ENCODE measurements around the gene CIART.
A peak's percentile ranks its signal among the peaks of the same experiment; 100 is the strongest.
"Not testable (repeated sequence)": the region's sequence is repeated elsewhere in the genome, so short reads cannot be mapped to it uniquely, and the experiment has no call there.

Gene CIART, protein sequence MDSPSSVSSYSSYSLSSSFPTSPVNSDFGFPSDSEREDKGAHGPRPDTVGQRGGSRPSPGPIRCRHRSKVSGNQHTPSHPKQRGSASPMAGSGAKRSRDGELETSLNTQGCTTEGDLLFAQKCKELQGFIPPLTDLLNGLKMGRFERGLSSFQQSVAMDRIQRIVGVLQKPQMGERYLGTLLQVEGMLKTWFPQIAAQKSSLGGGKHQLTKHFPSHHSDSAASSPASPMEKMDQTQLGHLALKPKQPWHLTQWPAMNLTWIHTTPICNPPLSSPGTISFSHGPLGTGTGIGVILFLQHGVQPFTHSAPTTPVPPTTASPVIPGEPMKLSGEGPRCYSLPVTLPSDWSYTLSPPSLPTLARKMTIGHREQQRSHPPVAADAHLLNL

DNA sequence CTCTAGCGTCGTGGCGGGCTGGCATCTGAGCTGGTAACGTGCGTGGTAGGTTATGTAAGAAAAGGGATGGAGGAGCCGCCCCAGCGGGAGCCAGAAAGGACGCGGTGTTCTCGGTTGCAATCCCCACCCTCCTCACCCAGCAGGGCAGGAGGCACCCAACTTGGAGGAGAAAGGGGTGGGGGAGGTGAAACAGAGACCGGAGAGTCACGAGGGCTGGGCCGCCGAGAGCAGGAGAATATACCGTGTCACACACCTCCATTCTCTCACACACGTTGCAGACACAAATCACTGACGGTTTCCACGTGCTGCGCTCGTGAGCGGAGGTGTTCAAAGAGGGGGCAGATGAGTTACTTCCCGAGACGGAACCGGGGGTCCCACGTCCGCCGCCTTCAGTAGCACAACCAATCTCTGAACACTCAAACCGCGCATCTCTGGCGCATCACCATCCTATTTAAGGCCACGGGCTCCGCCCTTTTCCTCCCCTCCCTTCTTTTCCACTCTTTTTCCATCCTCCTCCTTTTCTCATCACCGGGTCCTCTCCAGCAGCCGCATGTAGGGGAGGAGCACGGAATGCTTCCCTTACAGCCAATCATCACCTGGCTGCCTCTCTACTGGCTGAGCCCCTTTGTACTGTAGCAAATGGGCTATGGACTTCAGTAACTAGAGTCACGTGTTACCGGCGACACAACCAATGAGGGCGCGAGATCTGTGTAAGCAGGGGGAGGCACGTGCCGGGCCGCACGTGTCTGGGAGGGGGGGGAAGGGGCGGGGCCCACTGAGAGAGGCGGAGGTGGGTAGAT lies at the start of gene CIART:
TSS of gene CIART (plus strand) at position 797 of the 800 bp plus-strand sequence. CDS start 714 bp downstream, outside the sequence.
- H3K9ac ChIP-seq (ENCODE audit: insufficient read length, low read depth), result peak within 1 kb of the TSS; percentile 70

DNA sequence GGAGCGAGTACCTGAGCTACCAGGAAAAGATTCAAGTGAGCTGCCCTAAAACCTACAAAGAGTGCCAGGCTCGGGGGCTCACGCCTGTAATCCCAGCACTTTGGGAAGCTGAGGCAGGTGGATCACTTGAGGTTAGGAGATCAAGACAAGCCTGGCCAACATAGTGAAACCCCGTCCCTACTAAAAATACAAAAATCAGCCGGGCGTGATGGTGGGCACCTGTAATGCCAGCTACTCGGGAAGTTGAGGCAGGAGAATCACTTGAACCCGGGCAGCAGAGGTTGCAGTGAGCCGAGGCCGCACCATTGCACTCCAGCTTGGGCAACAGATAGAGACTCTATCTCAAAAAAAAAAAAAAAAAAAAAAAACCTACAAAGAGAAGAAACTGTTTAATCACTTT lies 49.4 kb upstream of the CIART start:
- peaks cover 35% of the 10 kb centered on the region for H3K36me3 ChIP-seq (ENCODE audit: insufficient read depth, insufficient read length, low read length)
- not testable (repeated sequence) for H3K4me1 ChIP-seq (ENCODE audit: insufficient read depth, insufficient read length); H3K9me3 ChIP-seq (ENCODE audit: insufficient read depth, low read length); H3K27me3 ChIP-seq (ENCODE audit: insufficient read depth, insufficient read length); DNase-seq (ENCODE audit: low read depth, low spot score); H3K9ac ChIP-seq (ENCODE audit: insufficient read length, low read depth); H3K4me3 ChIP-seq (ENCODE audit: insufficient read length, low read depth)

More for the DNA sequence above, at the start of gene CIART:
- peak; percentile 100 for DNase-seq (ENCODE audit: low read depth, low spot score)
- H3K27me3 ChIP-seq (ENCODE audit: insufficient read depth, insufficient read length), result peaks cover 32% of the 10 kb centered on the region
- H3K4me1 ChIP-seq (ENCODE audit: insufficient read depth, insufficient read length), result no peaks in the 10 kb centered on the region
- no peaks in the 10 kb centered on the region for H3K9me3 ChIP-seq (ENCODE audit: insufficient read depth, low read length)
- H3K4me3 ChIP-seq (ENCODE audit: insufficient read length, low read depth), result peak within 1 kb of the TSS; percentile 77
- TF ChIP-seq SUZ12 (IDR thresholded peaks at IDR 0.05; ENCODE audit: extremely low read depth, insufficient read depth, insufficient read length), result no peak
- H3K36me3 ChIP-seq (ENCODE audit: insufficient read depth, insufficient read length, low read length), result no peaks in the 10 kb centered on the region

DNA sequence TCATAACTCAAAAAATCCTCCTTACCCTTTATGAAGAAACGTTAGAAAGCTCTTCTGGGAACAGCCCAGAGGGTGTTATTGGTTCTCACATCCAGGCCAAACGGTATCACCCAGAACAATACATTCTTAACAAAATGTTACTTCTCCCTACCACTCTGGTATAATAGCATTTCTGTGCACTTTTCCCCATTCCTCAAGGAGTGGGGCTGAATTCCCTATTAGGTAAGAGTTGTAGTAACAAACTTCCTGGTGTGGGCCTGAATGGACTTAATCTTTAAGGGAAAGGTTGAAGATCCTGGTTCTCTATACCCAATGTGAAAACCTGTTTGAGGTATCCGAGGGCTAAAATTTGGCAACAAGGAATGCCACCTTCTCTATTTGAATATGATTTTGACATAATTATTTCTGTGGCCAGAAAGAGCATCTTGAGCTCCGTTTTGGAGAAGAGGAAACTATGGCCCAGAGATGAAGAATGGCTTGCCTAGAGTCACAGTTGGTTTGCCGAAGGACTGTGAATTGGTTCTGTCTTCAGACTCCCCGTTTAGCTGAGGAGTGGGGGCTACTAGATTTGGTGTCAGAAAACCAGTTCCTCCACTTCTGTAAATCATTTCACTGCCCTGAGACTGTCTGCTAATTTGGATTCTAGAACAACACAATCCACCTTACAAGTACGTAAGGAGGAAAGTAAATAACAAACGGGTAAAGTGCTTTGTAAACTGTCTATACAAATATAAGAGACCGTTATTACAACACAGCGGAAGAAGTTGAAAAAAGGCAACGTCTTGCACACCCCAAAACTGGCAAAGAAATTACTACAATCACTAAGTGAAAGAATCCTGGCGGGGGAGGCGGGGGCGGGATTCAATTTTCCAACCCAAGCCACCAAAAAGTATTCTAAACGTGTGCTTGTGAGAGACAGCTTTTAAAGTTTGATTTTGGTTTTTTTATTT lies 48.7 kb upstream of the CIART start:
- Histone ChIP-seq H3K4me3 (ENCODE audit: insufficient read length, low read depth) (peak overlapping the region; percentile 95), H3K4me1 (ENCODE audit: insufficient read depth, insufficient read length) (peaks cover 2% of the 10 kb centered on the region), H3K27me3 (ENCODE audit: insufficient read depth, insufficient read length) (no peaks in the 10 kb centered on the region), H3K9me3 (ENCODE audit: insufficient read depth, low read length) (no peaks in the 10 kb centered on the region), H3K9ac (ENCODE audit: insufficient read length, low read depth) (peak overlapping the region; percentile 100), H3K36me3 (ENCODE audit: insufficient read depth, insufficient read length, low read length) (peaks cover 29% of the 10 kb centered on the region)
- TF ChIP-seq ZNF274 (IDR thresholded peaks at IDR 0.05; ENCODE audit: low read depth, low read length), result no peak
- no peak for TF ChIP-seq SUZ12 (IDR thresholded peaks at IDR 0.05; ENCODE audit: extremely low read depth, insufficient read depth, insufficient read length)
- TF ChIP-seq YY1 (IDR thresholded peaks at IDR 0.05; ENCODE audit: insufficient read depth, insufficient read length), result no peak
- no peak for DNase-seq (ENCODE audit: low read depth, low spot score)

DNA sequence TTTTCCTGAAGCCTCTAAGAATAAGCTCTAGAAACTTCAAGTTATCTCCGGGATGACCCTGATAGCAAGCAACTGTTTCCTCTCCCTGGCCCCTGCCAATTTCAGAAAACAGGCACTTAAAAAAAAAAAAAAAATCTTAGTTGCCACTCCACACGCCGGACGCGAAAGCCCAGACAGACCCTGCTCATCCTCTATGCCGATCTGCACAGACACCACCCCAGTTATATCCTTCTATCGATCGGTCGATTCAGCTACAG lies 48.1 kb upstream of the CIART start:
- H3K36me3 ChIP-seq (ENCODE audit: insufficient read depth, insufficient read length, low read length), result peaks cover 23% of the 10 kb centered on the region
- peak overlapping the region; percentile 100 for H3K9ac ChIP-seq (ENCODE audit: insufficient read length, low read depth)
- H3K4me3 ChIP-seq (ENCODE audit: insufficient read length, low read depth), result peak overlapping the region; percentile 95
- TF ChIP-seq SUZ12 (IDR thresholded peaks at IDR 0.05; ENCODE audit: extremely low read depth, insufficient read depth, insufficient read length) (no peak), YY1 (IDR thresholded peaks at IDR 0.05; ENCODE audit: insufficient read depth, insufficient read length) (no peak), ZNF274 (IDR thresholded peaks at IDR 0.05; ENCODE audit: low read depth, low read length) (no peak)
- H3K9me3 ChIP-seq (ENCODE audit: insufficient read depth, low read length), result no peaks in the 10 kb centered on the region
- no peaks in the 10 kb centered on the region for H3K27me3 ChIP-seq (ENCODE audit: insufficient read depth, insufficient read length)
- peaks cover 2% of the 10 kb centered on the region for H3K4me1 ChIP-seq (ENCODE audit: insufficient read depth, insufficient read length)
- no peak for DNase-seq (ENCODE audit: low read depth, low spot score)

DNA sequence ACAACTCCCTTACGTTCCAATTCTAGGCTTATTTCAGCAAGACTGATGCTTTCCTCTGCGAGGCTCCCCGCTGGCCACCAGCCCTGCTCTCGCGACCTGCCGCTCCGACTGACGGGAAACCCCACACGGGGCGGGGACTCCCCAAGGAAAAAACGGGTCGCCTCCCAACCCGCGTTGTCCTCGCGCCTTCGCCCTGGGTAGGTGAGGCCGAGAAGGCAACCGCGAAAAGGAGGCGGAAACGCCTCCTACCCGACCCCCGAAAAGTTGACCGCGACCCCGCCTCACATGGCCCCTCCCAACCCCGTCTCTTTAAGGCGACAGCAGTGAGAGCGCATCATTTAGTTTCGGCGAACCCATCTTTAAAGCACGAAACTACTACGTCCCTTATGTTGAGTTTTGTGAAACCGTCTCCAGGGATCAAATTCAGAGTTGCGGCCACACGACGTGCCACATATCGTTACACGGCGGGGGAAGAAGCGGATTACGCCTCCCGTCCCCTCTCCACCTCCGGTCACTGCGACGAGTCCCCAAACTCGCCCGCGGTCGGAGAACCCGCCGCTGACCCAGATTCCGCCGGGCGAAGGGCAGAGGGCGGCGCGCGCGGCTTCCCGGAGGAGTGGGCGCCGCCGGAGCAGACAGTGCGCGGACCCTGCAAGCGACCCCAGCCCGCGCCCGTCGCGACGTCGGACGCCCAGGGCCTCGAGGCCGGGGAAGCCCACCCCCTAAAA lies 47.6 kb upstream of the CIART start:
- Histone ChIP-seq H3K9ac (ENCODE audit: insufficient read length, low read depth) (peak overlapping the region; percentile 100), H3K27me3 (ENCODE audit: insufficient read depth, insufficient read length) (no peaks in the 10 kb centered on the region), H3K4me1 (ENCODE audit: insufficient read depth, insufficient read length) (peaks cover 2% of the 10 kb centered on the region), H3K36me3 (ENCODE audit: insufficient read depth, insufficient read length, low read length) (peaks cover 19% of the 10 kb centered on the region), H3K9me3 (ENCODE audit: insufficient read depth, low read length) (no peaks in the 10 kb centered on the region), H3K4me3 (ENCODE audit: insufficient read length, low read depth) (peak overlapping the region; percentile 95)
- DNase-seq (ENCODE audit: low read depth, low spot score), result peak; percentile 54
- TF ChIP-seq ZNF274 (IDR thresholded peaks at IDR 0.05; ENCODE audit: low read depth, low read length) (no peak), SUZ12 (IDR thresholded peaks at IDR 0.05; ENCODE audit: extremely low read depth, insufficient read depth, insufficient read length) (no peak), YY1 (IDR thresholded peaks at IDR 0.05; ENCODE audit: insufficient read depth, insufficient read length) (peak; percentile 23)

DNA sequence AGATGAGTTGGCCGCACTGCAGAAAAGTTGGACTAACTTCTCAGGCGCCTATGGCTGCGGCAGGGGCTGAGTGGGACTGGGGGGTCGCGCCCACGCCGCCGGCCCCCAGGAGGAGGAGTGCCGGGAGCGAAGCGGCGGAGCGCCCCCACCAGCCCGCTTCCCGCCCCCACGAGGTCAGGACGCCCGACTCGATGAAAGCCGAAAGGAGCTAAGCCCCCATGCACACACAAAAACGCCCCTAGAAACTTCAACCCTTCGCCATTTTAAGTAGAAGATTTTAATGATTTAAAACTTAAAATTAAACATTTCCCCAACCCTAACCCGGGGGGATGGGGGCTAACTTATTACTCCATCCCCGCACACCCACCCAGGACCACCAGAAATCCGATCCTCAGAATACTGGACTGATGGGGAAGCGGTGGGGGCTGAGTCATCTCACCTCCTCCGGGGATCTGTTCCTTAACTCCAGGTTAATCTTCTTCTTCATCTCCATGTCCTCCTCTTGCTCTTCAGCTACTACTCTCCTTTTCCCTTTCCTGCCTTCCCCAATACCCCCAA lies 47.0 kb upstream of the CIART start:
- no peak for DNase-seq (ENCODE audit: low read depth, low spot score)
- no peak for TF ChIP-seq ZNF274 (IDR thresholded peaks at IDR 0.05; ENCODE audit: low read depth, low read length)
- no peak for TF ChIP-seq YY1 (IDR thresholded peaks at IDR 0.05; ENCODE audit: insufficient read depth, insufficient read length)
- TF ChIP-seq SUZ12 (IDR thresholded peaks at IDR 0.05; ENCODE audit: extremely low read depth, insufficient read depth, insufficient read length), result no peak
- H3K9me3 ChIP-seq (ENCODE audit: insufficient read depth, low read length), result no peaks in the 10 kb centered on the region
- H3K4me1 ChIP-seq (ENCODE audit: insufficient read depth, insufficient read length), result peaks cover 2% of the 10 kb centered on the region
- H3K4me3 ChIP-seq (ENCODE audit: insufficient read length, low read depth), result peak overlapping the region; percentile 95
- peak overlapping the region; percentile 100 for H3K9ac ChIP-seq (ENCODE audit: insufficient read length, low read depth)
- peaks cover 13% of the 10 kb centered on the region for H3K36me3 ChIP-seq (ENCODE audit: insufficient read depth, insufficient read length, low read length)
- no peaks in the 10 kb centered on the region for H3K27me3 ChIP-seq (ENCODE audit: insufficient read depth, insufficient read length)
